Testis (tissue), 2 donors: ENCODE measurements around the gene COL23A1.

Source experiments
- CTCF ChIP-seq, 3 experiments: fragments of 450-650 bp in 2 of 3; fragments of 200-600 bp in 1 of 3; sonication (generic) in 1 of 3; IDR thresholded peaks; one replicate each; pipeline ENCODE4 v1.5.1; 2016 to 2019; ENCODE audit warnings: antibody characterized with exemption in 3 of 3, mild to moderate bottlenecking in 2 of 3, moderate library complexity in 1 of 3
- POLR2A ChIP-seq: fragments of 450-650 bp; IDR thresholded peaks from one replicate; pipeline ENCODE4 v1.6.1; 2017; ENCODE audit warnings: antibody characterized with exemption, mild to moderate bottlenecking, moderate library complexity

GRCh38 chr5:178335302-178336030 lies 254.7 kb downstream of the COL23A1 start:
- TF ChIP-seq CTCF (IDR thresholded peaks at IDR 0.05) (no peak), POLR2A (no peak)
